ENCODE measurements around the gene C22orf15.

- TF ChIP-seq CTCF (IDR thresholded peaks at IDR 0.05; ENCODE audit: poor library complexity) (no peak), EZH2 (IDR thresholded peaks at IDR 0.05; ENCODE audit: borderline replicate concordance) (no peak), EZH2phosphoT487 (IDR thresholded peaks at IDR 0.05; ENCODE audit: low read depth, severe bottlenecking, unreplicated experiment) (no peak)
Measured at GRCh38 chr22:23716811-23717801, 45.7 kb upstream of the C22orf15 start.

All from hepatocyte (in vitro differentiated cells).